ENCODE data around the gene WNT9B.

WNT9B gene

GRCh38 chr17:46876926-46877325 lies 25.5 kb downstream of the WNT9B start:
- Histone ChIP-seq H3K36me3 (ENCODE audit: control insufficient read depth in 1 of 2, insufficient read depth in 2 of 2, low read length in 2 of 2) (no peaks in the 10 kb centered on the region), H3K4me1 (ENCODE audit: control insufficient read depth in 1 of 2, insufficient read depth in 2 of 2, low read length in 2 of 2) (peaks cover 0 to 7% of the 10 kb centered on the region in 2 donors), H3K9me3 (ENCODE audit: control insufficient read depth in 1 of 2, low read length in 2 of 2) (no peaks in the 10 kb centered on the region), H3K27ac (ENCODE audit: low read length) (peak overlapping the region; percentile 8), H3K27me3 (ENCODE audit: low read depth, low read length) (no peaks in the 10 kb centered on the region), H3K4me3 (ENCODE audit: low read depth in 1 of 2, low read length in 2 of 2) (no peak overlapping the region)

GRCh38 chr17:46877466-46877865 lies 26.1 kb downstream of the WNT9B start:
- Histone ChIP-seq H3K27me3 (ENCODE audit: low read depth, low read length) (no peaks in the 10 kb centered on the region), H3K27ac (ENCODE audit: low read length) (peak overlapping the region; percentile 8), H3K4me3 (ENCODE audit: low read depth in 1 of 2, low read length in 2 of 2) (no peak overlapping the region), H3K36me3 (ENCODE audit: control insufficient read depth in 1 of 2, insufficient read depth in 2 of 2, low read length in 2 of 2) (no peaks in the 10 kb centered on the region), H3K9me3 (ENCODE audit: control insufficient read depth in 1 of 2, low read length in 2 of 2) (no peaks in the 10 kb centered on the region), H3K4me1 (ENCODE audit: control insufficient read depth in 1 of 2, insufficient read depth in 2 of 2, low read length in 2 of 2) (peaks cover 0 to 7% of the 10 kb centered on the region in 2 donors)

- Histone ChIP-seq H3K27me3 (ENCODE audit: low read depth, low read length) (no peaks in the 10 kb centered on the region), H3K36me3 (ENCODE audit: control insufficient read depth in 1 of 2, insufficient read depth in 2 of 2, low read length in 2 of 2) (no peaks in the 10 kb centered on the region), H3K4me1 (ENCODE audit: control insufficient read depth in 1 of 2, insufficient read depth in 2 of 2, low read length in 2 of 2) (peaks cover 0 to 7% of the 10 kb centered on the region in 2 donors), H3K27ac (ENCODE audit: low read length) (no peak overlapping the region), H3K9me3 (ENCODE audit: control insufficient read depth in 1 of 2, low read length in 2 of 2) (no peaks in the 10 kb centered on the region), H3K4me3 (ENCODE audit: low read depth in 1 of 2, low read length in 2 of 2) (no peak overlapping the region)
These were observed 26.7 kb downstream of the WNT9B start for GRCh38 chr17:46878055-46878454.

GRCh38 chr17:46879101-46879500 lies 27.7 kb downstream of the WNT9B start:
- H3K27me3 ChIP-seq (ENCODE audit: low read depth, low read length) = no peaks in the 10 kb centered on the region
- H3K27ac ChIP-seq (ENCODE audit: low read length) = no peak overlapping the region
- H3K4me1 ChIP-seq (ENCODE audit: control insufficient read depth in 1 of 2, insufficient read depth in 2 of 2, low read length in 2 of 2) = peaks cover 0 to 7% of the 10 kb centered on the region in 2 donors
- H3K9me3 ChIP-seq (ENCODE audit: control insufficient read depth in 1 of 2, low read length in 2 of 2) = no peaks in the 10 kb centered on the region
- no peaks in the 10 kb centered on the region for H3K36me3 ChIP-seq (ENCODE audit: control insufficient read depth in 1 of 2, insufficient read depth in 2 of 2, low read length in 2 of 2)
- H3K4me3 ChIP-seq (ENCODE audit: low read depth in 1 of 2, low read length in 2 of 2) = no peak overlapping the region

GRCh38 chr17:46881015-46881414 lies 29.6 kb downstream of the WNT9B start:
- Histone ChIP-seq H3K4me1 (ENCODE audit: control insufficient read depth in 1 of 2, insufficient read depth in 2 of 2, low read length in 2 of 2) (peaks cover 0 to 7% of the 10 kb centered on the region in 2 donors), H3K27me3 (ENCODE audit: low read depth, low read length) (no peaks in the 10 kb centered on the region), H3K4me3 (ENCODE audit: low read depth in 1 of 2, low read length in 2 of 2) (no peak overlapping the region), H3K36me3 (ENCODE audit: control insufficient read depth in 1 of 2, insufficient read depth in 2 of 2, low read length in 2 of 2) (no peaks in the 10 kb centered on the region), H3K9me3 (ENCODE audit: control insufficient read depth in 1 of 2, low read length in 2 of 2) (no peaks in the 10 kb centered on the region), H3K27ac (ENCODE audit: low read length) (no peak overlapping the region)

- peaks cover 0 to 7% of the 10 kb centered on the region in 2 donors for H3K4me1 ChIP-seq (ENCODE audit: control insufficient read depth in 1 of 2, insufficient read depth in 2 of 2, low read length in 2 of 2)
- no peaks in the 10 kb centered on the region for H3K9me3 ChIP-seq (ENCODE audit: control insufficient read depth in 1 of 2, low read length in 2 of 2)
- H3K36me3 ChIP-seq (ENCODE audit: control insufficient read depth in 1 of 2, insufficient read depth in 2 of 2, low read length in 2 of 2) = no peaks in the 10 kb centered on the region
- no peak overlapping the region for H3K27ac ChIP-seq (ENCODE audit: low read length)
- no peaks in the 10 kb centered on the region for H3K27me3 ChIP-seq (ENCODE audit: low read depth, low read length)
- H3K4me3 ChIP-seq (ENCODE audit: low read depth in 1 of 2, low read length in 2 of 2) = no peak overlapping the region
These were observed 31.3 kb downstream of the WNT9B start for GRCh38 chr17:46882666-46883065.

GRCh38 chr17:46883871-46884520 lies 32.6 kb downstream of the WNT9B start:
- no peaks in the 10 kb centered on the region for H3K9me3 ChIP-seq (ENCODE audit: control insufficient read depth in 1 of 2, low read length in 2 of 2)
- H3K4me1 ChIP-seq (ENCODE audit: control insufficient read depth in 1 of 2, insufficient read depth in 2 of 2, low read length in 2 of 2) = no peaks in the 10 kb centered on the region
- H3K36me3 ChIP-seq (ENCODE audit: control insufficient read depth in 1 of 2, insufficient read depth in 2 of 2, low read length in 2 of 2) = no peaks in the 10 kb centered on the region
- no peak overlapping the region for H3K4me3 ChIP-seq (ENCODE audit: low read depth in 1 of 2, low read length in 2 of 2)
- H3K27me3 ChIP-seq (ENCODE audit: low read depth, low read length) = no peaks in the 10 kb centered on the region
- no peak overlapping the region for H3K27ac ChIP-seq (ENCODE audit: low read length)

- H3K27me3 ChIP-seq (ENCODE audit: low read depth, low read length) = no peaks in the 10 kb centered on the region
- H3K4me1 ChIP-seq (ENCODE audit: control insufficient read depth in 1 of 2, insufficient read depth in 2 of 2, low read length in 2 of 2) = no peaks in the 10 kb centered on the region
- H3K27ac ChIP-seq (ENCODE audit: low read length) = no peak overlapping the region
- no peaks in the 10 kb centered on the region for H3K36me3 ChIP-seq (ENCODE audit: control insufficient read depth in 1 of 2, insufficient read depth in 2 of 2, low read length in 2 of 2)
- H3K9me3 ChIP-seq (ENCODE audit: control insufficient read depth in 1 of 2, low read length in 2 of 2) = no peaks in the 10 kb centered on the region
- H3K4me3 ChIP-seq (ENCODE audit: low read depth in 1 of 2, low read length in 2 of 2) = no peak overlapping the region
These were observed 33.2 kb downstream of the WNT9B start for GRCh38 chr17:46884552-46884951.

- H3K36me3 ChIP-seq (ENCODE audit: control insufficient read depth in 1 of 2, insufficient read depth in 2 of 2, low read length in 2 of 2) = no peaks in the 10 kb centered on the region
- H3K4me1 ChIP-seq (ENCODE audit: control insufficient read depth in 1 of 2, insufficient read depth in 2 of 2, low read length in 2 of 2) = no peaks in the 10 kb centered on the region
- H3K27ac ChIP-seq (ENCODE audit: low read length) = no peak overlapping the region
- no peak overlapping the region for H3K4me3 ChIP-seq (ENCODE audit: low read depth in 1 of 2, low read length in 2 of 2)
- no peaks in the 10 kb centered on the region for H3K27me3 ChIP-seq (ENCODE audit: low read depth, low read length)
- H3K9me3 ChIP-seq (ENCODE audit: control insufficient read depth in 1 of 2, low read length in 2 of 2) = no peaks in the 10 kb centered on the region
These were observed 34.3 kb downstream of the WNT9B start for GRCh38 chr17:46885415-46886309.

- Histone ChIP-seq H3K4me1 (ENCODE audit: control insufficient read depth in 1 of 2, insufficient read depth in 2 of 2, low read length in 2 of 2) (no peaks in the 10 kb centered on the region), H3K27me3 (ENCODE audit: low read depth, low read length) (no peaks in the 10 kb centered on the region), H3K27ac (ENCODE audit: low read length) (no peak overlapping the region), H3K9me3 (ENCODE audit: control insufficient read depth in 1 of 2, low read length in 2 of 2) (no peaks in the 10 kb centered on the region), H3K4me3 (ENCODE audit: low read depth in 1 of 2, low read length in 2 of 2) (no peak overlapping the region), H3K36me3 (ENCODE audit: control insufficient read depth in 1 of 2, insufficient read depth in 2 of 2, low read length in 2 of 2) (no peaks in the 10 kb centered on the region)
These were observed 34.9 kb downstream of the WNT9B start for GRCh38 chr17:46886310-46886663.

GRCh38 chr17:46887717-46888116 lies 36.3 kb downstream of the WNT9B start:
- H3K36me3 ChIP-seq (ENCODE audit: control insufficient read depth in 1 of 2, insufficient read depth in 2 of 2, low read length in 2 of 2) = no peaks in the 10 kb centered on the region
- no peaks in the 10 kb centered on the region for H3K27me3 ChIP-seq (ENCODE audit: low read depth, low read length)
- no peaks in the 10 kb centered on the region for H3K4me1 ChIP-seq (ENCODE audit: control insufficient read depth in 1 of 2, insufficient read depth in 2 of 2, low read length in 2 of 2)
- no peak overlapping the region for H3K27ac ChIP-seq (ENCODE audit: low read length)
- no peaks in the 10 kb centered on the region for H3K9me3 ChIP-seq (ENCODE audit: control insufficient read depth in 1 of 2, low read length in 2 of 2)
- no peak overlapping the region for H3K4me3 ChIP-seq (ENCODE audit: low read depth in 1 of 2, low read length in 2 of 2)

All from muscle layer of duodenum (tissue), 2 donors.